Neural cell (in vitro differentiated cells): Measurements from ENCODE around the gene AGBL1. TPM values are rescaled to one million over a fixed set of nuclear protein-coding genes. Genes with fewer than 3 reads are reported as not detected.

Experiments
- H2AFZ ChIP-seq: fragments of 200-600, 300-800 bp; sonication (generic), shearing (Covaris generic); 2 replicates; pipeline ENCODE4 v1.6.0; 2014; ENCODE audit warnings: low read depth, mild to moderate bottlenecking, antibody characterized with exemption, low read length, moderate library complexity
- H3F3A ChIP-seq: fragments of 200-600 bp; shearing (Covaris generic); 2 replicates; pipeline ENCODE4 v1.6.1; 2016; ENCODE audit warnings: mild to moderate bottlenecking, moderate library complexity, mixed read lengths, antibody characterized with exemption, low read length; ENCODE audit not compliant: insufficient read depth, poor library complexity, severe bottlenecking
- H3K27ac ChIP-seq: fragments of 200-600, 300-800 bp; sonication (generic), shearing (Covaris generic); 2 replicates; pipeline ENCODE4 v1.5.1; 2014; ENCODE audit warnings: mild to moderate bottlenecking, low read length, moderate library complexity
- H3K27me3 ChIP-seq: fragments of 300-800, 200-600 bp; sonication (generic), shearing (Covaris generic); 2 replicates; pipeline ENCODE4 v1.6.0; 2014; ENCODE audit warnings: mild to moderate bottlenecking, low read depth, low read length, moderate library complexity; ENCODE audit not compliant: insufficient read depth
- H3K36me3 ChIP-seq: fragments of 300-800, 200-600 bp; sonication (generic), shearing (Covaris generic); 2 replicates; pipeline ENCODE4 v1.5.1; 2014; ENCODE audit warnings: mild to moderate bottlenecking, antibody characterized with exemption, low read length, moderate library complexity; ENCODE audit not compliant: insufficient read depth
- H3K4me2 ChIP-seq: fragments of 300-800, 200-600 bp; sonication (generic), shearing (Covaris generic); 2 replicates; pipeline ENCODE4 v1.6.0; 2014; ENCODE audit warnings: mild to moderate bottlenecking, low read length
- H3K4me3 ChIP-seq: fragments of 300-800, 200-600 bp; sonication (generic), shearing (Covaris generic); 2 replicates; pipeline ENCODE4 v1.5.1; 2014; ENCODE audit warnings: mild to moderate bottlenecking, low read length, moderate library complexity
- H3K79me2 ChIP-seq: fragments of 200-600 bp; shearing (Covaris generic); replicated peaks from 2 replicates; pipeline ENCODE4 v1.6.0; 2014; ENCODE audit warnings: mild to moderate bottlenecking, low read length, moderate library complexity; ENCODE audit not compliant: insufficient read depth
- H3K9ac ChIP-seq: fragments of 300-800, 200-600 bp; sonication (generic), shearing (Covaris generic); 2 replicates; pipeline ENCODE4 v1.6.1; 2016; ENCODE audit warnings: mild to moderate bottlenecking, low read length, mixed read lengths
- H3K9me2 ChIP-seq: fragments of 200-600 bp; shearing (Covaris generic); 2 replicates; pipeline ENCODE4 v1.6.1; 2016; ENCODE audit warnings: mild to moderate bottlenecking, low read length, mixed read lengths; ENCODE audit not compliant: insufficient read depth
- H3K9me3 ChIP-seq: fragments of 200-600, 300-800 bp; sonication (generic), shearing (Covaris generic); 2 replicates; pipeline ENCODE4 v1.6.1; 2016; ENCODE audit warnings: mild to moderate bottlenecking, mixed run types, low read length, moderate library complexity, mixed read lengths
- H4K20me1 ChIP-seq: fragments of 200-600 bp; shearing (Covaris generic); 2 replicates; pipeline ENCODE4 v1.6.1; 2016; ENCODE audit warnings: mild to moderate bottlenecking, mixed run types; ENCODE audit not compliant: insufficient read depth
- EP300 ChIP-seq: fragments of 450-650 bp; conservative IDR thresholded peaks from 2 replicates; pipeline ENCODE4 v1.6.1; 2014; ENCODE audit warnings: antibody characterized with exemption, mild to moderate bottlenecking, moderate library complexity; ENCODE audit not compliant: poor library complexity, severe bottlenecking
- EZH2 ChIP-seq: fragments of 200-600, 300-800 bp; shearing (Covaris generic), sonication (generic); IDR thresholded peaks from 2 replicates; pipeline ENCODE4 v1.6.1; 2014; ENCODE audit warnings: antibody characterized with exemption, low read length, borderline replicate concordance, mild to moderate bottlenecking; ENCODE audit not compliant: insufficient read depth, poor library complexity, severe bottlenecking
- MXI1 ChIP-seq: fragments of 450-650 bp; conservative IDR thresholded peaks from 2 replicates; pipeline ENCODE4 v1.6.1; 2014; ENCODE audit warnings: antibody characterized with exemption, mild to moderate bottlenecking; ENCODE audit not compliant: poor library complexity, severe bottlenecking
- POLR2AphosphoS5 ChIP-seq: IDR thresholded peaks from 2 replicates; pipeline ENCODE4 v1.6.1; 2012
- RAD21 ChIP-seq: fragments of 450-650 bp; conservative IDR thresholded peaks from 2 replicates; pipeline ENCODE4 v1.6.1; 2014; ENCODE audit warnings: antibody characterized with exemption, mild to moderate bottlenecking, moderate library complexity
- SMC3 ChIP-seq: fragments of 450-650 bp; conservative IDR thresholded peaks from 2 replicates; pipeline ENCODE4 v1.6.1; 2014; ENCODE audit warnings: antibody characterized with exemption, mild to moderate bottlenecking, moderate library complexity; ENCODE audit not compliant: poor library complexity
- TAF1 ChIP-seq: IDR thresholded peaks from 2 replicates; pipeline ENCODE4 v1.6.1; 2012; ENCODE audit warnings: low read depth
- polyA plus RNA-seq: library from polyadenylated mRNA; depleted of rRNA; stranded (reverse); fragments of >200 nt; gene quantifications from 2 replicates; pipeline ENCODE4 v1.2.3, GENCODE V29; 2014
- TF ChIP-seq, protein P1 (sequence below): IDR thresholded peaks from 2 replicates; pipeline ENCODE4 v1.6.1; 2012; ENCODE audit warnings: borderline replicate concordance
- TF ChIP-seq, protein P2 (sequence below): fragments of 450-650 bp; IDR thresholded peaks from 2 replicates; pipeline ENCODE4 v1.5.1; 2014; ENCODE audit warnings: antibody characterized with exemption, mild to moderate bottlenecking, moderate library complexity; ENCODE audit not compliant: poor library complexity, severe bottlenecking

AGBL1 gene
- polyA plus RNA-seq, 1 donor from 2014 or later, result 0.12 TPM

DNA sequence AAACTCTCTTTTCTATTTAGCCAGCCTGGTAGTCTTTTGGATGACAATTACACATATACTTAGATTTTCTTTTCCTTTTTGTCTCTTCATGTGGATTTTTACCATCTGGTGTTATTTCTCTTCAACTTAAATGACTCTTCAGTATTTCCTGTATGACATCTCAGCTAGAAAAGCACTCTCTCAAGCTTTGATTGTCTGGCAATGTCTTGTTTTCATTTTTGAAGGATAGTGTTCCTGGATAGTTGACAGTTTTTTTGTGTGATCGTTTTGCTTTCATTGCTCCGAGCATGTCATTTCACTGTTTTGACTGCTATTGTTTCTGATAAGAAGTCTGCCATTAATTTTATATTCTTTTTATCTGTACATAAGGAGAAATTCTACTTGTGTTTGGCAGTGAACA, 766.4 kb downstream of the AGBL1 start:
- Histone ChIP-seq H3K27ac (peak overlapping the region; percentile 81), H3K36me3 (no peaks in the 10 kb centered on the region), H2AFZ (no peak overlapping the region), H3K79me2 (no peaks in the 10 kb centered on the region), H3K9me2 (no peaks in the 10 kb centered on the region), H3F3A (no peaks in the 10 kb centered on the region), H3K9ac (peak overlapping the region; percentile 17), H3K4me2 (peak overlapping the region; percentile 33), H4K20me1 (no peaks in the 10 kb centered on the region), H3K27me3 (no peaks in the 10 kb centered on the region), H3K4me3 (peak overlapping the region; percentile 20), H3K9me3 (no peaks in the 10 kb centered on the region)
- TF ChIP-seq, protein P1, sequence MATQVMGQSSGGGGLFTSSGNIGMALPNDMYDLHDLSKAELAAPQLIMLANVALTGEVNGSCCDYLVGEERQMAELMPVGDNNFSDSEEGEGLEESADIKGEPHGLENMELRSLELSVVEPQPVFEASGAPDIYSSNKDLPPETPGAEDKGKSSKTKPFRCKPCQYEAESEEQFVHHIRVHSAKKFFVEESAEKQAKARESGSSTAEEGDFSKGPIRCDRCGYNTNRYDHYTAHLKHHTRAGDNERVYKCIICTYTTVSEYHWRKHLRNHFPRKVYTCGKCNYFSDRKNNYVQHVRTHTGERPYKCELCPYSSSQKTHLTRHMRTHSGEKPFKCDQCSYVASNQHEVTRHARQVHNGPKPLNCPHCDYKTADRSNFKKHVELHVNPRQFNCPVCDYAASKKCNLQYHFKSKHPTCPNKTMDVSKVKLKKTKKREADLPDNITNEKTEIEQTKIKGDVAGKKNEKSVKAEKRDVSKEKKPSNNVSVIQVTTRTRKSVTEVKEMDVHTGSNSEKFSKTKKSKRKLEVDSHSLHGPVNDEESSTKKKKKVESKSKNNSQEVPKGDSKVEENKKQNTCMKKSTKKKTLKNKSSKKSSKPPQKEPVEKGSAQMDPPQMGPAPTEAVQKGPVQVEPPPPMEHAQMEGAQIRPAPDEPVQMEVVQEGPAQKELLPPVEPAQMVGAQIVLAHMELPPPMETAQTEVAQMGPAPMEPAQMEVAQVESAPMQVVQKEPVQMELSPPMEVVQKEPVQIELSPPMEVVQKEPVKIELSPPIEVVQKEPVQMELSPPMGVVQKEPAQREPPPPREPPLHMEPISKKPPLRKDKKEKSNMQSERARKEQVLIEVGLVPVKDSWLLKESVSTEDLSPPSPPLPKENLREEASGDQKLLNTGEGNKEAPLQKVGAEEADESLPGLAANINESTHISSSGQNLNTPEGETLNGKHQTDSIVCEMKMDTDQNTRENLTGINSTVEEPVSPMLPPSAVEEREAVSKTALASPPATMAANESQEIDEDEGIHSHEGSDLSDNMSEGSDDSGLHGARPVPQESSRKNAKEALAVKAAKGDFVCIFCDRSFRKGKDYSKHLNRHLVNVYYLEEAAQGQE, result no peak
- TF ChIP-seq POLR2AphosphoS5 (peak; percentile 70), EP300 (peak; percentile 94), SMC3 (peak; percentile 37)

DNA sequence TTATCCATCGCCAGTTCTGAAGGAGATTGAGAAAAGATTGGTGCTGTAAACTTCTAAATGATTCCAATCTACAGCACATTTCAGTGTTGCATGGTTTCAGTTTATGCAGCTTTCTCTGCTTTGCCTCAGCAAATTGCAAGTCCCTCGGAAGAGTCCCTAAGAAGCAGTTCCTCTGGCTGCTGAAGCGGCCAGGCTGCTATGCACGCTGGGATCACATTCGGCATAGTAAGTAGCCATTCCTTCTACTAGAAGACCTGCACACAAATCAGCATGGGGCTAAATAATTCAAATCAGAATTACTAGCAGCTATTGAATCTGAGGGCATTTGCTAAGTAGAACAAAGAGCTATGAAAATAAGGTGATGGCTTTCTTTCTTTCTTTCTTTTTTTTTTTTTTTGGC, 769.5 kb downstream of the AGBL1 start:
- H3K27me3 ChIP-seq, result no peaks in the 10 kb centered on the region
- H3K27ac ChIP-seq, result peak overlapping the region; percentile 69
- no peak overlapping the region for H3K4me3 ChIP-seq

More for the DNA sequence above, 769.5 kb downstream of the AGBL1 start:
- Histone ChIP-seq H3K79me2 (no peaks in the 10 kb centered on the region), H3K9me3 (no peaks in the 10 kb centered on the region), H4K20me1 (no peaks in the 10 kb centered on the region), H2AFZ (no peak overlapping the region), H3K36me3 (no peaks in the 10 kb centered on the region), H3K9me2 (no peaks in the 10 kb centered on the region), H3K4me2 (no peak overlapping the region), H3F3A (no peaks in the 10 kb centered on the region), H3K9ac (peak overlapping the region; percentile 33)
- TF ChIP-seq EZH2 (no peak), EP300 (no peak), TAF1 (no peak), RAD21 (no peak), SMC3 (no peak), POLR2AphosphoS5 (no peak), MXI1 (no peak)
- TF ChIP-seq, protein P1, result no peak
- TF ChIP-seq, protein P2, sequence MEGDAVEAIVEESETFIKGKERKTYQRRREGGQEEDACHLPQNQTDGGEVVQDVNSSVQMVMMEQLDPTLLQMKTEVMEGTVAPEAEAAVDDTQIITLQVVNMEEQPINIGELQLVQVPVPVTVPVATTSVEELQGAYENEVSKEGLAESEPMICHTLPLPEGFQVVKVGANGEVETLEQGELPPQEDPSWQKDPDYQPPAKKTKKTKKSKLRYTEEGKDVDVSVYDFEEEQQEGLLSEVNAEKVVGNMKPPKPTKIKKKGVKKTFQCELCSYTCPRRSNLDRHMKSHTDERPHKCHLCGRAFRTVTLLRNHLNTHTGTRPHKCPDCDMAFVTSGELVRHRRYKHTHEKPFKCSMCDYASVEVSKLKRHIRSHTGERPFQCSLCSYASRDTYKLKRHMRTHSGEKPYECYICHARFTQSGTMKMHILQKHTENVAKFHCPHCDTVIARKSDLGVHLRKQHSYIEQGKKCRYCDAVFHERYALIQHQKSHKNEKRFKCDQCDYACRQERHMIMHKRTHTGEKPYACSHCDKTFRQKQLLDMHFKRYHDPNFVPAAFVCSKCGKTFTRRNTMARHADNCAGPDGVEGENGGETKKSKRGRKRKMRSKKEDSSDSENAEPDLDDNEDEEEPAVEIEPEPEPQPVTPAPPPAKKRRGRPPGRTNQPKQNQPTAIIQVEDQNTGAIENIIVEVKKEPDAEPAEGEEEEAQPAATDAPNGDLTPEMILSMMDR, result no peak
